Smooth muscle cell (in vitro differentiated cells): ENCODE data around the gene NUDC. TPM values are rescaled to one million over a fixed set of nuclear protein-coding genes. Genes with fewer than 3 reads are reported as not detected.

Experiments
- DNase-seq: peaks from one replicate; lab custom pipeline; 2025; ENCODE audit not compliant: unreplicated experiment; lab: John Stamatoyannopoulos, UW
- H2AFZ ChIP-seq: fragments of 200-600 bp; sonication (generic); 2 replicates; pipeline ENCODE4 v1.6.0; 2016; ENCODE audit warnings: antibody characterized with exemption, low read depth, mild to moderate bottlenecking
- H3F3A ChIP-seq: fragments of 200-600 bp; sonication (generic); 2 replicates; pipeline ENCODE4 v1.6.0; 2017; ENCODE audit warnings: antibody characterized with exemption, low read depth
- H3K27ac ChIP-seq: fragments of 200-600 bp; sonication (generic); 2 replicates; pipeline ENCODE4 v1.5.1; 2016; ENCODE audit warnings: low read depth, mild to moderate bottlenecking
- H3K27me3 ChIP-seq: fragments of 200-600 bp; sonication (generic); 2 replicates; pipeline ENCODE4 v1.6.1; 2016; ENCODE audit warnings: low read depth, mild to moderate bottlenecking
- H3K36me3 ChIP-seq: fragments of 200-600 bp; sonication (generic); 2 replicates; pipeline ENCODE4 v1.5.1; 2016; ENCODE audit warnings: low read depth
- H3K4me1 ChIP-seq: fragments of 200-600 bp; sonication (generic); 2 replicates; pipeline ENCODE4 v1.5.1; 2016; ENCODE audit warnings: low read depth
- H3K4me2 ChIP-seq: fragments of 200-600 bp; sonication (generic); 2 replicates; pipeline ENCODE4 v1.6.0; 2016; ENCODE audit warnings: mild to moderate bottlenecking
- H3K4me3 ChIP-seq: fragments of 200-600 bp; sonication (generic); 2 replicates; pipeline ENCODE4 v1.5.1; 2016; ENCODE audit warnings: mild to moderate bottlenecking
- H3K79me2 ChIP-seq: fragments of 200-600 bp; sonication (generic); 2 replicates; pipeline ENCODE4 v1.6.0; 2016; ENCODE audit warnings: low read depth, mild to moderate bottlenecking
- H3K9ac ChIP-seq: fragments of 200-600 bp; sonication (generic); 2 replicates; pipeline ENCODE4 v1.6.0; 2016; ENCODE audit warnings: low read depth
- H3K9me3 ChIP-seq: fragments of 200-600 bp; sonication (generic); replicated peaks from 2 replicates; pipeline ENCODE4 v1.5.1; 2016; ENCODE audit warnings: low read depth
- H4K20me1 ChIP-seq: fragments of 200-600 bp; sonication (generic); 2 replicates; pipeline ENCODE4 v1.6.0; 2016; ENCODE audit warnings: low read depth
- WGBS: methylation state at CpG from one replicate; pipeline ENCODE4 v1.1.7; 2016; ENCODE audit warnings: low lambda C conversion rate; 5-methylcytosine and 5-hydroxymethylcytosine counted together
- polyA plus RNA-seq: library from polyadenylated mRNA; unstranded; fragments of >200 nt; fragmentation: Nextera tagmentation; extraction: Ambion mirVana; gene quantifications from 2 replicates; pipeline ENCODE4 v1.2.1, GENCODE V29; 2016
- total RNA-seq: library from RNA; depleted of rRNA; stranded (reverse); fragments of >200 nt; gene quantifications from 2 replicates; pipeline ENCODE4 v1.2.3, GENCODE V29; 2014
- TF ChIP-seq, protein P1 (sequence below): fragments of 200-600 bp; sonication (generic); IDR thresholded peaks from 2 replicates; pipeline ENCODE4 v1.5.1; 2017; ENCODE audit warnings: borderline replicate concordance, mild to moderate bottlenecking, antibody characterized with exemption; ENCODE audit not compliant: insufficient read depth, poor library complexity, severe bottlenecking

Gene NUDC
- total and polyA plus RNA-seq, 2 experiments from 2014 or later = 23.9 to 122 TPM

DNA sequence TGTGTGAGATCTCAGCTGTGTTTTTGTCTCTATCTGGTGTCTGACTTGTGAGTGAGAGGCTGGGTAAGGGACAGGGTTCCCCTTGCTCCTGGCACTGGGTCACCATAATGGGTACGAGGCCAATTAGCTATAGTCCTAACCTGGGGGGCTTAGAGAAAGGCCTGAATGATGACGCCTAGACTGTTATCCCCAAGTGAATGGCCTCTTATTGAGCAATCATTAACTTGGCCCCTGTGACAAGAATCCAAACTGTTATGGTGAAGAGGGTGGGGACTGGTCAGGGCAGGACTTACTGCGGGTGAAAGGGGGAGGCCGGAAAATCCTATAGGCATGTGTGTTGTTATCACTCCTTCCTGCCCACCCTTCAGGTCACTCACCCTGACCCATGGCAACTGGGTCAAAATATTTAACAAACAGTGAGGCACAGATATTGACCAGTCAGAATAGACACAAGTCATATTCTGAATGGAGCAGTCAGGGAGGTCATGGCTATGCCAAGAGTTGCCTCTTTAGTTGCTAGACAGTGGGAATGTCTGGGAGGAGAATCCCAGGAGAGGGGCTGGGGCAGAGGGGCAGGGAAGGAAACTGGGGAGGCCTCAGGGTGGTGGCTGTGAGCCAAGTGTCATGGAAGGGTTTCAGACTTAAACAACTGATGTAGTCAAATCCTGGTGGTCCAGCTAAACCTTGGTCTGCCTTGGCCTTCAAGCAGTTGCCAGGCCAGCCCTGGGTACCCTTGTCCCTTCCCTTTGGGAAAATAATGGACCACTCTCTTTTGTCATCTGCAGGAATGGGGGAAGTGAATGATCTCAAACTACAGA lies 11.0 kb upstream of the NUDC start:
- H4K20me1 ChIP-seq = no peaks in the 10 kb centered on the region
- no peaks in the 10 kb centered on the region for H3K79me2 ChIP-seq
- no peaks in the 10 kb centered on the region for H3K36me3 ChIP-seq
- no peaks in the 10 kb centered on the region for H3K27me3 ChIP-seq
- no peaks in the 10 kb centered on the region for H3K4me1 ChIP-seq
- no peaks in the 10 kb centered on the region for H3K9me3 ChIP-seq
- DNase-seq = no peak
- no peak overlapping the region for H3K4me2 ChIP-seq
- no peak overlapping the region for H3K9ac ChIP-seq
- no peak overlapping the region for H3K4me3 ChIP-seq
- WGBS = 97% methylated on average over 4 of the region's 4 CpGs
- no peak overlapping the region for H3K27ac ChIP-seq
- no peak overlapping the region for H2AFZ ChIP-seq
- TF ChIP-seq, protein P1, sequence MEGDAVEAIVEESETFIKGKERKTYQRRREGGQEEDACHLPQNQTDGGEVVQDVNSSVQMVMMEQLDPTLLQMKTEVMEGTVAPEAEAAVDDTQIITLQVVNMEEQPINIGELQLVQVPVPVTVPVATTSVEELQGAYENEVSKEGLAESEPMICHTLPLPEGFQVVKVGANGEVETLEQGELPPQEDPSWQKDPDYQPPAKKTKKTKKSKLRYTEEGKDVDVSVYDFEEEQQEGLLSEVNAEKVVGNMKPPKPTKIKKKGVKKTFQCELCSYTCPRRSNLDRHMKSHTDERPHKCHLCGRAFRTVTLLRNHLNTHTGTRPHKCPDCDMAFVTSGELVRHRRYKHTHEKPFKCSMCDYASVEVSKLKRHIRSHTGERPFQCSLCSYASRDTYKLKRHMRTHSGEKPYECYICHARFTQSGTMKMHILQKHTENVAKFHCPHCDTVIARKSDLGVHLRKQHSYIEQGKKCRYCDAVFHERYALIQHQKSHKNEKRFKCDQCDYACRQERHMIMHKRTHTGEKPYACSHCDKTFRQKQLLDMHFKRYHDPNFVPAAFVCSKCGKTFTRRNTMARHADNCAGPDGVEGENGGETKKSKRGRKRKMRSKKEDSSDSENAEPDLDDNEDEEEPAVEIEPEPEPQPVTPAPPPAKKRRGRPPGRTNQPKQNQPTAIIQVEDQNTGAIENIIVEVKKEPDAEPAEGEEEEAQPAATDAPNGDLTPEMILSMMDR = no peak
- no peaks in the 10 kb centered on the region for H3F3A ChIP-seq

DNA sequence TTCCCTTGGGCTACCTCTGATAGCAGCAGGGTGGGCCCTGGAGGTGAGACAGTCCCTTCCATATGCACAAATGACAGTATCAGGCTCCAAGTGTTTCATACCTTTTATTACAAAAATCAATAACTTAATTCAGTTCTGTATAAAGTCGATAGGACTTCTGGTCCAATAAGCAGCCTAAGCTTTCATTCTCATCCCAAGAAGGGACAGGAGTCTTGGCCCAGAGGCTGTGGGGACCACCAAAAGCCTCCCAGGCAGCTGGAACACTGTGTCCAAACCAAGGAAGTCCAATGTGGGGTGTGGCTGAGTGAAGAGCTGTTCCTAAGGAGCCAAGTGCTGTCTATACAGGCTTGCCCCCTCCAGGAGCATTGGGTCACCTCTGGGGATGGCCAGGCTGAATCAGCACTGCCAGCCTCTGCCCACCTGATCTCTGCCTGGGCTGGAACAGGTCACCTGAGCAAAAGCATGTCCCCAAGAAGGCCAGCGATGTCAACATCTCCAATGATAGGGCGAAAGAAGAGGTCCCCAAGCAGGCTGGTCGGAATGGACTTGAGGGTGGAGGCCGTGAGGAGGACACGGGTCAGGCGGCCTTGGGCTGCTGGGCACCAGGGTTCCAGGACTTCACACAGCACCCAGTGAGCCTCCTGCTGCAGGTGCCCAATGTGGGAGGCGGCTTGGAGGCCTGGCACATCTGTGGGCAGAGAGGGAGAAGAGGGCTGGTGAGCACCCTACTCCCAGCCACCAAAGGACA lies 10.0 kb upstream of the NUDC start:
- no peaks in the 10 kb centered on the region for H3K27me3 ChIP-seq
- no peaks in the 10 kb centered on the region for H3K36me3 ChIP-seq
- H3K4me2 ChIP-seq = no peak overlapping the region
- 89% methylated on average over 8 of the region's 8 CpGs for WGBS
- H3K79me2 ChIP-seq = no peaks in the 10 kb centered on the region
- no peaks in the 10 kb centered on the region for H3K9me3 ChIP-seq
- no peak for DNase-seq
- no peak overlapping the region for H3K9ac ChIP-seq
- H3F3A ChIP-seq = no peaks in the 10 kb centered on the region
- H3K4me1 ChIP-seq = no peaks in the 10 kb centered on the region
- H3K27ac ChIP-seq = no peak overlapping the region
- no peak overlapping the region for H2AFZ ChIP-seq
- no peak overlapping the region for H3K4me3 ChIP-seq
- no peaks in the 10 kb centered on the region for H4K20me1 ChIP-seq
- TF ChIP-seq, protein P1 = no peak

DNA sequence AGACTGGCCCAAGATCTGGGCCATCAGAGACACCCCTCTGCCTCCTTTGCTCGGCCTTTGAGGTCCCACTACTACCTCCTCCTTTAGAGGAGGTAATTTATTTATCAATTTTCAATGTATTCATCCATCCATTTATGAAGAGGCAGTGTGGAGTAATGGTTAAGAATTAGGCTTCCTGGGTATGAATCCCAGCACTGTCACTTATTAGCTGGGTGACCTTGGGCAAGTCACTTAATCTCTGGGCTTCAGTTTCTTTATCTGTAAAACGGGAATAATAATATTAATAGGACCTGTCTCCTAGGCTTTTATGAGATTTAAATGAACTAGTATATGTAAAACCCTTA lies 9.4 kb upstream of the NUDC start:
- no peaks in the 10 kb centered on the region for H3K36me3 ChIP-seq
- DNase-seq = no peak
- WGBS = 68% methylated on average over 2 of the region's 2 CpGs
- no peaks in the 10 kb centered on the region for H4K20me1 ChIP-seq
- TF ChIP-seq, protein P1 = no peak
- no peaks in the 10 kb centered on the region for H3F3A ChIP-seq
- H3K9ac ChIP-seq = no peak overlapping the region
- H3K9me3 ChIP-seq = no peaks in the 10 kb centered on the region
- no peak overlapping the region for H3K27ac ChIP-seq
- no peaks in the 10 kb centered on the region for H3K79me2 ChIP-seq
- no peaks in the 10 kb centered on the region for H3K27me3 ChIP-seq
- no peak overlapping the region for H3K4me2 ChIP-seq
- H2AFZ ChIP-seq = no peak overlapping the region
- peak overlapping the region; percentile 26 for H3K4me3 ChIP-seq
- H3K4me1 ChIP-seq = no peaks in the 10 kb centered on the region

DNA sequence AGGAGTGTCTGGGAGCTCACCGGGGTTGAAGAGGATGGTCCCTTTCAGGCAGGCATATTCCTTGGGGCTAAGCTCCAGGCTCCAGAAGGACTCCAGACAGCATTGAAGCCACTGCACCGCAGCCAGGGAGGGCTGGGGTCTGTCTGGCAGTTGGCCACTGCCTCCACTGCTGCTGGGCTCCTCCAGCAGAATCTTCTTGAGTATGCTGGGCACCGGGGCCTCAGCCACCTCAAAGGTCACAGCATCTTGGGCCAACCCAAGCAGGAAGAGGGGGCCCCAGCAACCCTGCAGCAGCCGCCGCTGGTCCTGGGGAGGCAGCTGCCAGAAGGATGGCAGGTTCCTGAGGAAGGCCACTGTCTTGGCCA lies 8.2 kb upstream of the NUDC start:
- 91% methylated on average over 5 of the region's 5 CpGs for WGBS

More for the DNA sequence above, 8.2 kb upstream of the NUDC start:
- Histone ChIP-seq H3K4me1 (no peaks in the 10 kb centered on the region), H2AFZ (no peak overlapping the region), H3K9ac (no peak overlapping the region), H4K20me1 (no peaks in the 10 kb centered on the region), H3K4me3 (peak overlapping the region; percentile 26), H3K36me3 (no peaks in the 10 kb centered on the region), H3K4me2 (no peak overlapping the region), H3K27me3 (no peaks in the 10 kb centered on the region), H3K9me3 (no peaks in the 10 kb centered on the region), H3K27ac (no peak overlapping the region), H3K79me2 (no peaks in the 10 kb centered on the region), H3F3A (no peaks in the 10 kb centered on the region)
- DNase-seq = no peak
- TF ChIP-seq, protein P1 = no peak
